Activated T-cell treated with anti-CD3 and anti-CD28 coated beads, Interleukin-2, amount 50 U/mL, for 72 hours (primary cell): ENCODE results near the gene FXYD1. TPM values are rescaled to one million over a fixed set of nuclear protein-coding genes. Genes with fewer than 3 reads are reported as not detected.
"Not testable (repeated sequence)": the region's sequence is repeated elsewhere in the genome, so short reads cannot be mapped to it uniquely, and the experiment has no call there.

Experiments used
- ATAC-seq, 2 donors: fragments of 150-1000 bp; cut with Tn5 transposase; replicated peaks in 1 of 2; 2 replicates each; pipeline ENCODE4 v1.10.0; 2021; ENCODE audit warnings: moderate library complexity in 2 of 2, mild to moderate bottlenecking in 1 of 2
- DNase-seq, 2 donors: peaks; one replicate each; pipeline ENCODE4 v3.0.0; 2021 to 2022; ENCODE audit warnings: mixed read lengths in 1 of 2
- H3K27ac Mint-ChIP-seq: one replicate; pipeline ENCODE4 v1.8.0; 2022; ENCODE audit warnings: mild to moderate bottlenecking, moderate library complexity, mixed read lengths
- H3K27me3 Mint-ChIP-seq: one replicate; pipeline ENCODE4 v1.8.0; 2022; ENCODE audit warnings: low read depth, mixed read lengths
- H3K36me3 Mint-ChIP-seq, 2 donors: one replicate each; pipeline ENCODE4 v1.8.0; 2022; ENCODE audit warnings: mixed read lengths in 2 of 2, mild to moderate bottlenecking in 1 of 2; ENCODE audit not compliant: insufficient read depth in 2 of 2
- H3K4me1 Mint-ChIP-seq: one replicate; pipeline ENCODE4 v1.8.0; 2022; ENCODE audit warnings: low read depth, mixed read lengths
- H3K4me3 Mint-ChIP-seq, 2 donors: one replicate each; pipeline ENCODE4 v1.8.0; 2022; ENCODE audit warnings: mild to moderate bottlenecking in 2 of 2, mixed read lengths in 2 of 2, moderate library complexity in 2 of 2
- H3K9me3 Mint-ChIP-seq, 2 donors: one replicate each; pipeline ENCODE4 v1.8.0; 2022; ENCODE audit warnings: mixed read lengths in 2 of 2
- total RNA-seq, 2 donors: library from RNA; stranded (reverse); gene quantifications; one replicate each; pipeline ENCODE4 v1.2.3, GENCODE V29; 2022

Gene FXYD1
- total RNA-seq, 2 donors from 2014 or later = 1.6 to 2.0 TPM

GRCh38 chr19:35144600-35145436 is 6.2 kb downstream of the FXYD1 start:
- DNase-seq (no peak), ATAC-seq (no peak)
- no peak overlapping the region for H3K27ac Mint-ChIP-seq
- no peak overlapping the region for H3K4me3 Mint-ChIP-seq
- H3K27me3 Mint-ChIP-seq = peaks cover 18% of the 10 kb centered on the region
- H3K4me1 Mint-ChIP-seq = peaks cover 27% of the 10 kb centered on the region
- H3K9me3 Mint-ChIP-seq = no peaks in the 10 kb centered on the region
- H3K36me3 Mint-ChIP-seq = no peaks in the 10 kb centered on the region

- H3K4me1 Mint-ChIP-seq = peaks cover 15% of the 10 kb centered on the region
- DNase-seq = no peak
- no peak overlapping the region for H3K27ac Mint-ChIP-seq
- H3K27me3 Mint-ChIP-seq = peaks cover 12% of the 10 kb centered on the region
- no peak overlapping the region for H3K4me3 Mint-ChIP-seq
- no peaks in the 10 kb centered on the region for H3K9me3 Mint-ChIP-seq
- no peaks in the 10 kb centered on the region for H3K36me3 Mint-ChIP-seq
- no peak for ATAC-seq
Measured at GRCh38 chr19:35146746-35147459, 8.3 kb downstream of the FXYD1 start.

GRCh38 chr19:35149463-35149862 is 10.8 kb downstream of the FXYD1 start:
- DNase-seq (no peak), ATAC-seq (no peak)
- Mint-ChIP-seq H3K27me3 (no peaks in the 10 kb centered on the region), H3K9me3 (no peaks in the 10 kb centered on the region), H3K4me3 (no peak overlapping the region), H3K4me1 (peaks cover 11% of the 10 kb centered on the region), H3K36me3 (peaks cover 0 to 2% of the 10 kb centered on the region in 2 donors), H3K27ac (no peak overlapping the region)

GRCh38 chr19:35150445-35150844 is 11.8 kb downstream of the FXYD1 start:
- Mint-ChIP-seq H3K4me3 (no peak overlapping the region), H3K27me3 (no peaks in the 10 kb centered on the region), H3K27ac (no peak overlapping the region), H3K4me1 (peaks cover 11% of the 10 kb centered on the region), H3K36me3 (peaks cover 4 to 6% of the 10 kb centered on the region in 2 donors), H3K9me3 (no peaks in the 10 kb centered on the region)
- ATAC-seq (no peak), DNase-seq (no peak)

GRCh38 chr19:35151273-35152065 is 12.8 kb downstream of the FXYD1 start:
- ATAC-seq = no peak
- Mint-ChIP-seq H3K4me3 (no peak overlapping the region), H3K27ac (no peak overlapping the region), H3K36me3 (peaks cover 7 to 12% of the 10 kb centered on the region in 2 donors), H3K4me1 (peaks cover 20% of the 10 kb centered on the region), H3K9me3 (no peaks in the 10 kb centered on the region), H3K27me3 (no peaks in the 10 kb centered on the region)
- DNase-seq = no peak

- not testable (repeated sequence) for H3K9me3 Mint-ChIP-seq, DNase-seq, ATAC-seq, H3K27me3 Mint-ChIP-seq
- peak overlapping the region; percentile 56 for H3K27ac Mint-ChIP-seq
- peak overlapping the region; percentile 94 to 100 for H3K4me3 Mint-ChIP-seq
- H3K4me1 Mint-ChIP-seq = peaks cover 35% of the 10 kb centered on the region
- H3K36me3 Mint-ChIP-seq = peaks cover 8 to 20% of the 10 kb centered on the region in 2 donors
Measured at GRCh38 chr19:35153129-35153522, 14.5 kb downstream of the FXYD1 start.

- Mint-ChIP-seq H3K9me3 (no peaks in the 10 kb centered on the region), H3K27me3 (no peaks in the 10 kb centered on the region), H3K27ac (peak overlapping the region; percentile 94), H3K36me3 (peaks cover 8 to 27% of the 10 kb centered on the region in 2 donors), H3K4me1 (peaks cover 43% of the 10 kb centered on the region), H3K4me3 (peak overlapping the region; percentile 94 to 100)
- ATAC-seq (peak; percentile 63 to 66), DNase-seq (peak; percentile 82 to 84)
Measured at GRCh38 chr19:35153701-35154524, 15.3 kb downstream of the FXYD1 start.

- peak within 1 kb of the TSS; percentile 94 to 100 for H3K4me3 Mint-ChIP-seq
- no peaks in the 10 kb centered on the region for H3K27me3 Mint-ChIP-seq
- DNase-seq (peak; percentile 81 to 86), ATAC-seq (peak; percentile 83 to 84)
- peaks cover 43% of the 10 kb centered on the region for H3K4me1 Mint-ChIP-seq
- H3K9me3 Mint-ChIP-seq = no peaks in the 10 kb centered on the region
- peaks cover 13 to 35% of the 10 kb centered on the region in 2 donors for H3K36me3 Mint-ChIP-seq
- peak within 1 kb of the TSS; percentile 94 for H3K27ac Mint-ChIP-seq
Measured at GRCh38 chr19:35154525-35155406, 16.1 kb downstream of the FXYD1 start, which contains the start of gene FXYD5. FXYD5 (plus strand) TSS chr19:35154735; CDS start chr19:35155551, 816 bp downstream.

GRCh38 chr19:35155441-35155840 is 16.8 kb downstream of the FXYD1 start:
- peaks cover 14 to 40% of the 10 kb centered on the region in 2 donors for H3K36me3 Mint-ChIP-seq
- H3K4me1 Mint-ChIP-seq = peaks cover 43% of the 10 kb centered on the region
- H3K27ac Mint-ChIP-seq = peak overlapping the region; percentile 94
- peak; percentile 37 to 48 for DNase-seq
- no peaks in the 10 kb centered on the region for H3K9me3 Mint-ChIP-seq
- ATAC-seq = peak; percentile 36 to 47
- H3K4me3 Mint-ChIP-seq = peak overlapping the region; percentile 94 to 100
- H3K27me3 Mint-ChIP-seq = no peaks in the 10 kb centered on the region

- Mint-ChIP-seq H3K27me3 (no peaks in the 10 kb centered on the region), H3K4me3 (peak overlapping the region; percentile 94 to 100), H3K36me3 (peaks cover 17 to 44% of the 10 kb centered on the region in 2 donors), H3K9me3 (peaks cover 0 to 2% of the 10 kb centered on the region in 2 donors), H3K4me1 (peaks cover 43% of the 10 kb centered on the region), H3K27ac (peak overlapping the region; percentile 94)
- ATAC-seq = no peak
- no peak for DNase-seq
Measured at GRCh38 chr19:35155981-35156672, 17.5 kb downstream of the FXYD1 start.

GRCh38 chr19:35156673-35157014 is 18.0 kb downstream of the FXYD1 start:
- peak overlapping the region; percentile 94 to 100 for H3K4me3 Mint-ChIP-seq
- ATAC-seq = no peak
- H3K36me3 Mint-ChIP-seq = peaks cover 22 to 49% of the 10 kb centered on the region in 2 donors
- H3K27me3 Mint-ChIP-seq = no peaks in the 10 kb centered on the region
- H3K9me3 Mint-ChIP-seq = peaks cover 0 to 6% of the 10 kb centered on the region in 2 donors
- H3K27ac Mint-ChIP-seq = peak overlapping the region; percentile 94
- no peak for DNase-seq
- H3K4me1 Mint-ChIP-seq = peaks cover 43% of the 10 kb centered on the region
